Measurements from ENCODE around the gene IL1RAP. TPM values are rescaled to one million over a fixed set of nuclear protein-coding genes. Genes with fewer than 3 reads are reported as not detected.
A peak's percentile ranks its signal among the peaks of the same experiment; 100 is the strongest.
"Not testable (repeated sequence)": the region's sequence is repeated elsewhere in the genome, so short reads cannot be mapped to it uniquely, and the experiment has no call there.

Gene IL1RAP, protein sequence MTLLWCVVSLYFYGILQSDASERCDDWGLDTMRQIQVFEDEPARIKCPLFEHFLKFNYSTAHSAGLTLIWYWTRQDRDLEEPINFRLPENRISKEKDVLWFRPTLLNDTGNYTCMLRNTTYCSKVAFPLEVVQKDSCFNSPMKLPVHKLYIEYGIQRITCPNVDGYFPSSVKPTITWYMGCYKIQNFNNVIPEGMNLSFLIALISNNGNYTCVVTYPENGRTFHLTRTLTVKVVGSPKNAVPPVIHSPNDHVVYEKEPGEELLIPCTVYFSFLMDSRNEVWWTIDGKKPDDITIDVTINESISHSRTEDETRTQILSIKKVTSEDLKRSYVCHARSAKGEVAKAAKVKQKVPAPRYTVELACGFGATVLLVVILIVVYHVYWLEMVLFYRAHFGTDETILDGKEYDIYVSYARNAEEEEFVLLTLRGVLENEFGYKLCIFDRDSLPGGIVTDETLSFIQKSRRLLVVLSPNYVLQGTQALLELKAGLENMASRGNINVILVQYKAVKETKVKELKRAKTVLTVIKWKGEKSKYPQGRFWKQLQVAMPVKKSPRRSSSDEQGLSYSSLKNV
- total RNA-seq: 10 to 100 TPM; 10.2 to 17.2 TPM
- long read RNA-seq, donor 1, full-length matches to known transcripts: 3 of 5 reads
- long read RNA-seq, donor 1, partial matches to known transcripts: 1 of 5 reads
- long read RNA-seq, donor 1, other reads (novel, unspliced or antisense): 1 of 5 reads
- long read RNA-seq, donor 2, partial matches to known transcripts: 0 of 5 reads
- long read RNA-seq, donor 2, other reads (novel, unspliced or antisense): 0 of 5 reads

DNA sequence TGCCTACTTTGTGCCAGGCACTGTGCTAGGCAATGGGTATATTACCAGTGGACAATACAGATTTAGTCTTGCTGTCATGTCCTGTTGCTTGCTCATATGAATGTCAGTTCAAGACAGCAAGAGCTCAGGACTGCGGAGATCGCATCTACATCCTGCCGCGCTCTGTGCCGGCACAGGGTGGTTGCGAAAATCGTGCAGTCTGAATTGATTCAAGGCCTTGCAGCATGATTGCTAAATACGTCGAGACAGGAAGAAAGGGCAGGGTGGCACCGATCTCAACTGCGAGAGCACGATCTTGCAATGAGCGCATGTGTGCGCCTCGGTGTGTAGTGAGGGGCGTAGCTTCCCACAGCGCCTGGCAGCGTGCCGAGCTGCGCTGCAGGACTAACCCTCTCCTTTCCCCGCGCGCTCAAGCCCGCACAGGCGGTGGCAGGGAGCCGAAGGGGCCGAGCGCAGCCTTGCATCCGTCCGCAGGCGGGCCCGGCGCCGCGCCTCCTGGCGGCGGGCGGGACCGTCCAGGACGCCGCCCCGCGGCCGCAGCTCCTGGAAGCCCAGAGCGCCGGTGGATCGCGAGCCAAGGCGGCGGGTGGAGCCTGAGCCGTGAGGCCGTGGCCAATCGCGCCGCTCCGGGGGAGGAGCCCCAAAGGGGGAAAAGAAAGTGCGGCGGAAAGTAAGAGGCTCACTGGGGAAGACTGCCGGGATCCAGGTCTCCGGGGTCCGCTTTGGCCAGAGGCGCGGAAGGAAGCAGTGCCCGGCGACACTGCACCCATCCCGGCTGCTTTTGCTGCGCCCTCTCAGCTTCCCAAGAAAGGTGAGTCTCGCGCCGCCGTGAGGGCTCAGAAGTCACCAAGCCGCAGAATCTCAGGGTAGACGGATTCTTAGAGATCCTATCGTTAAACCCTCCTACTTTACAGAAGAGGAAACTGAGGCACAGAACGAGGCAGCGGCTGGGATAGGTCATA is at the start of gene IL1RAP:
Gene IL1RAP (plus strand): TSS at position 677 of the 962 bp plus-strand sequence. CDS start 50,205 bp downstream, outside the sequence.
- DNase-seq (ENCODE audit: low spot score): peak; percentile 98
- intact Hi-C loops (cut with DNase I): no loop called here

DNA sequence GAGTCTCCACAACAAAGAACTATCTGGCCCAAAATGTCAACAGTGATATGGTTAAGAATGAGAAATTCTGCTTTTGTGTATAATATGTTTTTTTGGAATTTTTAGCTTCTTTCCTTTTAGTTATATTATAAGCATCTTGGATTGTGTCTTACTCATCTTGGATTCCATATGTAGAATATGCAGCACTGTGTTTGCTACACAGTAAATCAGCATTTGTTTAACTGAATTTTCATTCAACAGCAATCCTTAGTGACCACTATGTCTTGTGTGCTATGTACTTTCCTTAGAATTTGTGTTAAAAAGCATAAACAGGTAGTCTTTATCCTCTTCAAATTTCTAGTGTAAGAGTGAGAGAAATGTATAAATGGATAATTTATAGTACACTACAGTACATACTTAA is 46.0 kb upstream of the IL1RAP start:
- no peak for DNase-seq (ENCODE audit: low spot score)

DNA sequence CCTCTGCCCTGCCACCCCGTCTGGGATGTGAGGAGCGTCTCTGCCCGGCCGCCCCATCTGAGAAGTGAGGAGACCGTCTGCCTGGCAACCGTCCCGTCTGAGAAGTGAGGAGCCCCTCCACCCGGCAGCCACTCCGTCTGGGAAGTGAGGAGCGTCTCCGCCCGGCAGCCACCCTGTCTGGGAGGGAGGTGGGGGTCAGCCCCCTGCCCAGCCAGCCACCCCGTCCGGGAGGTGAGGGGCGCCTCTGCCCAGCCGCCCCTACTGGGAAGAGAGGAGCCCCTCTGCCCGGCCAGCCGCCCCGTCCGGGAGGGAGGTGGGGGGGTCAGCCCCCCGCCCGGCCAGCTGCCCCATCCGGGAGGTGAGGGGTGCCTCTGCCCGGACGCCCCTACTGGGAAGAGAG is 40.6 kb upstream of the IL1RAP start:
- DNase-seq (ENCODE audit: low spot score); intact Hi-C loops (cut with DNase I): not testable (repeated sequence)

More for the DNA sequence above, 46.0 kb upstream of the IL1RAP start:
- intact Hi-C loops (cut with DNase I): no loop called here

DNA sequence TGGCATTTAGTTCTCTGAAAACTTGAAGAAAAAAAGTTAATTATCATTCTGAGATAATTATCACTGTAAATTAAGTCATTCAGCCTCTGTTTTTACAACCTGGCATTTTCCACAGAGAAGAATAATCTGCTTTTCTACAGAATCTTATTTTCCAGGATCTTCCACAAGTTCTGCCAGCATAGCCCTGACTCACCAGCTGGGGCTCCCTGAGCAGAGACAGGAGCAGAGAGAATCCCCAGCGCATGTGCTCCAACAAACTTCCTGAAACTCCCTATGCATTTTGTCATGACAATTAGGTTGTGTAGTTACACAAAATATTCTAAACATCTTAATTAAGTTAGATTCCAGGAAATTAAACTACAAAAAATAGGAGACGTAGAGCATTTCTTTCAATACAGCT is 32.1 kb upstream of the IL1RAP start:
- no peak for DNase-seq (ENCODE audit: low spot score)
- intact Hi-C loops (cut with DNase I): no loop called here

DNA sequence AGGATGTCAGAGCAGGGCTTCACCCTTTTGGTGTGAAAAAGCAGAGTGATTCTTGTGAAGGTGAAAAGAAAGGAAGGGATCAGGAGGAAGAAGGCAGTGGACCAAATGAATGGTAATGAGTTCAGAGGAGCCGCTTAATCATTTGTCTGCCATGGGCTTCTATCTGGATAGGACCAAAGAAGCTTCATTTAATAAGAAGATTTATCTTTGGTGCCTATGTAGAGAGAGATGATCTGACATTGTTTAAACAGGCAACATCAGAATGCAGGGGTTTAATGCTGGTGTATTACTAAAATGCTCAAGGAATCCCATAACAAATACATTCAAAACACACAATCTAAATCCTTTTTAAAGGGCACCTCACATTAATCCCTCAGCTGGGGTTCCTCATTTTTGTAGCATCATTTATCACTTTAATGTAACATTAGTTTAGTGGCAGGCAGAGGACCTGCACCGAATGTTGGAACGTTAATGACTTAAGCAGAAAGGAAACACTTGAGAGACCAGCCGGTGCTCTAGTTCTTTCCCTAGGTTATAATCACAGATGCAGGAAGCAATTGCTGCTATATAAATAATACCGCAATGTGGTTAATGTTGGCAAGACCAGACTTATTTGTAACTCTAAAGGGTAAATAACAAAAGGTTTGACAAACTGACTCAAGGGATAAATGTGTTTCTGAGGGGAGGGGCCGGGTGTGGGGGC is 27.9 kb upstream of the IL1RAP start:
- DNase-seq (ENCODE audit: low spot score): no peak
- intact Hi-C loops (cut with DNase I): no loop called here

DNA sequence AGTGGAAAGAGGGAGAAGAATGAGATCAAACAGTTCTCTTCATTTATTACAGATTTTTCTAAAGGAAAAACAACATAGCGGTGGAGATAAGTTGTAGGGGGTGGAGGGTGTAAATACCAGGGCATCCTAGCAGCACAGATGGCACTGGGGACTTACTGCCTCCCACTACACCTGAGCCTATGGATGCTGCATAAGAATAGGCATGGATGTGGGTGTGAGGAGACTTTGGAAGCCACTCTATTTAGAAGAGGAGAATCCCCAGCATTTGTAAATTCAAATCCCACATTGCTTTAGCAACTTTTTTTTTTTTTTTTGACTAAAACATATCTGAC is 27.4 kb upstream of the IL1RAP start:
- intact Hi-C loops (cut with DNase I): no loop called here

DNA sequence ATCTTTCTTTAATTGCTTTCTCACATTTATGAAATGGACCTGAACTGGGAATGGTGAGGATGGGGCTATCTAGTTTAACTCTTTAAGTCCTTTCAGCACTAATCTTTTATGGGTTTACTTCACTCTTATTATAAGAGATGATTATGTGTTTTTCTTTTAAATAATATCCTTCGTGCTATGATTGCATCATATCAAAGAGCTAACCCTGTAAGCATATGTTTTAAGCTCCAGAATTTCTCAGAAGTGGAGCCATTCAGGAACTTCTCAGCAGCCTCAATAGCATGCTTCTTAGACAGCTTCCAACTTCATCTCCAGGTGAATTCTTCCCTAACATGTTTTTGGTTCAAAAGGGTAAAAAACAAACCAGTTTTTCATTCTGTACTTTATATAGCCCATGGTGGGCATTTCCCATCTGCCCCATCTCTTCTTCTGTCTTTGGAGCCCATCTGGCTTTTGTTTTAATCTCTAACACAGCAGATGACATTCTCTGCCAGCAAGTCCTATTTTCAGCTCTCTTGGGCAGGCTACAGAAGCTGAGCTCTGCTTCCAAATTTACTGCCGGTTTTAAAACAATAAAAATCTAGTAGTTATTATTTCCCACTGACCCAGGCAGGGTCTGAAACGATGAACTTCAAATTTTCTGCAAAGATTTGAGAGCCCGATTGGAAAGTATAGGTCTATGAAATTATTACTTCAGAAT is 26.8 kb upstream of the IL1RAP start:
- DNase-seq (ENCODE audit: low spot score): no peak
- intact Hi-C loops (cut with DNase I): no loop called here

More for the DNA sequence above, 27.4 kb upstream of the IL1RAP start:
- DNase-seq (ENCODE audit: low spot score): no peak

DNA sequence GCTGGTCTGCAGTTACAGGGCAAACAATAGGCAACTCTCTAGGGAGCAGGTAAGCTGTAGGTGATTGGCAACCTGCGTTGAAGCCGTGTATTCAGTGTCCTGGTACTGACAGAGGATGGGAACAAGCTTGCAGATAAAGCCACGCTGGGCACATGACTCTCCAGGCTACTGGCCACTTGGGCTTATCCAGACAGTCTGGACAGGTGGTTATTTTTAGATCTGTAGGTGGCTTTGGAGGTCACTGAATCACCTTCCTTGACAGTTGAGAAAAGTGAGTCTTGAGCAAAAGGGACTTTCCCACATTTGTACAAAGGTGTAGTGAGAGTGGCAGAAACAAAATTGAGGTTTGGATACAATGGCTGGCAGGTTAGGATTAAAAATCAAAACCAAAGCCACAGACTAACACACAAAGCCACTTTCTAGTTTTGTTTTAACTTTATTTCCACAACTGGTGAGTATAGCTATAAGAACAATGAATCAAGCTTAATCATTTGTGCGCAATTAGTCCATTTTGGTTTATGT is 22.3 kb upstream of the IL1RAP start:
- no peak for DNase-seq (ENCODE audit: low spot score)
- intact Hi-C loops (cut with DNase I): no loop called here

DNA sequence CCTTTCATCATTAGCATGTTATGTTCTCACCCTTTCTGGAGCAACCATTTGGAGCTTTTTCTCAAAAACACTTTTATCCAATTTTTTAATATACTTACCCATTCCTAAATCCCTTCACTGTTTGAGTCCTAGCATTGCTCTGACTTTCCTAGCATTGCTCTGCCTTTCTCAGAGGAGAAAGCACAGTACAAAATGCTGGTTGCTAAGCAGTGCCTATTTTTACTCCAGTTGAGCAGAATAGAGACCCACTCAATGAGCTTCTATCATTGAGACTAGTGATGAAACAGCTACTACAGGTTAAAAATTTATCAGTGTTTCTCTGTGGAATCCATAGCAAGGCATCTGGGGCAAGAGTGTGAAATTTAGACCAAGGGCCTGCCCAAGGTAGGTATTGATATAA is 21.8 kb upstream of the IL1RAP start:
- intact Hi-C loops (cut with DNase I): no loop called here
- DNase-seq (ENCODE audit: low spot score): no peak

DNA sequence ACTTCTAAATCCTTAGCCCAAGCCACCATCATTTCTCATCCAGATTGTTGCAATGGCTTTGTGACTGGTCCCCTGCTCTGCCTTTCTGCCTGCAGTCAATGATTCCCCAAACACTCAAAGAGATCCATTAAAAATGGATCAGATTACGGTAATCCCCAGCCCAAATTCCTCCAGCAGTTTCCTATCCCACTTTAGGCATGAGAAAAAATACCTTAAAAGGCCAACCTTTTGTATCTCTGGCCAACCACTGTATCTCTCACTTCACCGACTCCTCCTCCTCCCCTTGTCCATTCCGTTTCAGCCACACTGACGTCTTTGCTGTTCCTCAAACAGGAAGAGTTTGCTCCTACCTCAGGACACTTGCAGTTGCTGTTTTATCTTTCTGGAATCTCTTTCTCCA is 20.9 kb upstream of the IL1RAP start:
- DNase-seq (ENCODE audit: low spot score): no peak
- intact Hi-C loops (cut with DNase I): no loop called here

DNA sequence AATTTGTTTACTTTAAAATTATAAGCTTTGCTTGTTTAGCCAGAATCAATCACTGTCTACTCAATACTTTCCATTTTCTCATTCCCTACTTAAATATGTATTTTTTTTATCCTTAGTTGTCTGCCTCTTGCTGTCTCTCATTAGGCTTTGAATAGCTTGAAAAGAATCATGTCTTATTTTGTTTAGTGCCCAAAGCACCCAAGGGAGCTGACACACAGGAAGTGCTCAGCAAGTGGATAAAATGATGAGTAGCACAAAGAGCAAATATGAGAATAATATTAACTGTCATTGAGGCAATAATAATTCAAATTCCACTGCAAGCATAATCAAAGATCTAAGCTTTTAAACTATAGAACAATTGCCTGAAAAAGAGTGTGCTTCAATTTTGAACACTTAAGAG is 19.0 kb upstream of the IL1RAP start:
- intact Hi-C loops (cut with DNase I): no loop called here
- DNase-seq (ENCODE audit: low spot score): no peak

DNA sequence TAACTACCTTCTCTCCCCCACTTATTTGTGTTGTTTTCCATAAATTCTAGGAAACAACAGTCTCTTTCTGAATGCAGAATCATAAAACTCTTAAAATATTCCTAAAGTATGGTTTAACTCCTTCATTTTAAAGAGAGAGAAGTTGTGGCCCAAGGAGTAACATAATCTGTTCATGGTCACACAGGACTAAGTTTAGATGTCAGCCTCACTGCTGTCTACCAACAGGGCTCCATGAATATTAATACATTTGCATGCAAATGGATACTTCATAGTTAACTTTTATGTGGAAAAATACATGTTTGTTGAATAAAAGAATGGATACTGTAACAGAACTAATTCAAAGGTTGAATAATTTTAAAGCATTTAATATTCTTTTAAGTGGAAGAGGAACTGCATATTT is 18.5 kb upstream of the IL1RAP start:
- intact Hi-C loops (cut with DNase I): no loop called here
- DNase-seq (ENCODE audit: low spot score): no peak

DNA sequence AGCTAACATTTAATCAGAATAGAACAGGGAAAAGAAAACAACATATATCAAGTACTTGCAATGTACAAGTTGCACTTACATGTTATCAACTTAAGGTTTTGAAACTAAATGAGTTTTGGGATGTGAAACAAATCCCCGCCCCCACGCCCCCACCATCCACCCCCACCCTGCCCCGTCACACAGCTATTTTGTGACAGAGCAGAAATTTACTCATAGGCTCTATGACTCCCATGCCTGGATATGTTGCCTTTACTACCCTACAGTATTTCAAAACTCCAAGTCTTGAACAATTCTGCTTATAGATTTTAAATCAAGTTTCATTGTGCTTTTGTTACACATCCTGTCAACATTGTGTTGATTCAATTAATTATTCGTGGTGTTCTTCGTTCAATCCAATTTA is 18.1 kb upstream of the IL1RAP start:
- intact Hi-C loops (cut with DNase I): no loop called here
- DNase-seq (ENCODE audit: low spot score): no peak

DNA sequence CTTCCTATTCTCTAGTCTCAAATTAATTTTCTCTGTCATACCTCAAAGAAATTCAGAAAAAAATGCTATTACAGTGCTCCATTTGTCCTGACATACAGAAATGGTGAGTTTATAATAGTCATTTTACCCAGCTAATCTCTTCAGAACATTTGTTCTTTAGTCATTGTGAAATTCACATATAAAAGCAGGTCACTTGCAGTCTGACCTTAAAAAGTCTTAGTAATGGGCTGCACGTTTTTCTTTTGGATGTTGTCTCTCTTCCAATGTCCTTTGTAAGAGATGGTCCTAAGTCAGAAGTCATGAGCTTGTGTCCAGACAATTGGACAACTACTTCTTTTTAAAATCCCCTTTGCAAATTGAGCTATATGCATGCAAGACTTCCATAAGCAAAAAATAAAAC is 17.0 kb upstream of the IL1RAP start:
- intact Hi-C loops (cut with DNase I): no loop called here
- DNase-seq (ENCODE audit: low spot score): no peak

DNA sequence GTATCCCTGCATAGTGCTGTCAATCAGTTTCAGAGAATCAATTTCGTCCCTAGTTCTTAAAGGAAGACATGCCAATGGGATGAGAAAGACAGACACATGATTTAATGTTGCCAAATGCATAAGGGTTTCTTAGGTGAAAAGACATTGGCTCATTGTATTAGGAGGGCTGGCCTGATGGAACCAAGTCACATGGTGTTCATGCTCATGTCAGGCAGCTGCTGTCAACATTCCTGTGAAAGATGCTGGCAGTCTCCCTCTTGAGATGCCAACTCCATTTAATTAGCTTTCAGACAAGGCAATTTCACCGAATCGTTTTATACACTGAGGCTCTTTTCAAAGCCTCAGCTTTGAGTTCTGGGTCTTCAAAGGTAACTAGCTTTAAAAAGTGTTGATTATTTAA is 16.1 kb upstream of the IL1RAP start:
- intact Hi-C loops (cut with DNase I): no loop called here

DNA sequence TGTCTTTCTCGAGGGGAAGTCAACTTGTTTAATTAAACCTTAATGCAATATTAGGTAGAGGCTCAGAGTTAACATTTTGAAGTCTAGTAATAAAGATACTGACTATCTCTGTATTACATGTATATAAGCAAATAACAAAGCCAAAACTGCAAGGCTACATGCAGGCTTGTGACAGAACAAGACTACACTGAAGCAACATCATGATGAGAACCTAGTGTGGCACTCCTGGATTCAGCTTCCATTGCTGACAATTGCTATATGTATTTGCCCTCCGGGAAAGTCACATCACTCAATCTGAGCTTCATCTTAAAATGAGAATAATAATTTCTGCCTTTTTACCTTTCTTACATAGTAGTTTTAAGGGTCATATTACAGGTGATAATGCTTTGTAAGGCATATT is 15.6 kb upstream of the IL1RAP start:
- DNase-seq (ENCODE audit: low spot score): no peak
- intact Hi-C loops (cut with DNase I): no loop called here

More for the DNA sequence above, 16.1 kb upstream of the IL1RAP start:
- no peak for DNase-seq (ENCODE audit: low spot score)

DNA sequence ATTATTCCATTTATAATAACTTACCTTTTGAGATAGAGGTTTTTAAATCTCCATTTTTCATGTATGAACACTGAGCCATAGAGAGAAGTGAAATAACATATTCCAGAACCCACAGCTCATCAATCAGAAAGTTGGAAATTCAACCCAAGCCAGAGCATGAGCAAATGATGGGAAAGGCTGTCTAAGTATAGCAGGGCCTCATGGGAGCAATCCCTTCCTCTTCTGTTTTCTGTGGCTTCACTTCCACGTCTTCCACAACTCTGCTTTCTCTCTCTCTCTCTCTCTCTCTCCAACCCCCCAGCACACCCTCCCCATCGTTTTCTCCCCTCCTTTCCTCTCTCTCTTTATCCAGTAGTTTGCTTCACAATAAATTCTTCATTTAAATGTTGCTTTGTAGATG is 14.8 kb upstream of the IL1RAP start:
- DNase-seq (ENCODE audit: low spot score): no peak
- intact Hi-C loops (cut with DNase I): no loop called here

DNA sequence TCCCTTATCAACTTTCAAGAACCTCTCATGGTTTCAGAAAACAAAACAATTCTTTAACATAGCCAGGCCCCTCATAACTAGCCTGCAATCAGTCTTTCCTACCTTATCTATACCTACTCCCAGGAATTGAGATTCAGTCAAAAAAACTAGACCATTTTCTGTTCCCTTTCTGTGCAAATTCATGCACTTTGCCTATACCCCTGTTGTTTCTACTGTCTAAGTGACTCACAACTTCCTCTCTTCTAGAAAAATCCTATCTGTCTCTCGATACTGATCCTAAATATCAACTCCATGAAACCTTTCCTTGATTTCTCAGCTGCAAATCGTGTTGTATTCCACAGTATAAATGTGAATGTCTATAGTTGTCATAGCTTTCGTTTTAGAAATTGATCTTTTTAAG is 10.9 kb upstream of the IL1RAP start:
- DNase-seq (ENCODE audit: low spot score): no peak
- intact Hi-C loops (cut with DNase I): no loop called here
